Measurements from ENCODE around the gene RMI1.

RMI1 gene

GRCh38 chr9:83967073-83967472 is 13.5 kb upstream of the RMI1 start:
- TF ChIP-seq, protein P1, sequence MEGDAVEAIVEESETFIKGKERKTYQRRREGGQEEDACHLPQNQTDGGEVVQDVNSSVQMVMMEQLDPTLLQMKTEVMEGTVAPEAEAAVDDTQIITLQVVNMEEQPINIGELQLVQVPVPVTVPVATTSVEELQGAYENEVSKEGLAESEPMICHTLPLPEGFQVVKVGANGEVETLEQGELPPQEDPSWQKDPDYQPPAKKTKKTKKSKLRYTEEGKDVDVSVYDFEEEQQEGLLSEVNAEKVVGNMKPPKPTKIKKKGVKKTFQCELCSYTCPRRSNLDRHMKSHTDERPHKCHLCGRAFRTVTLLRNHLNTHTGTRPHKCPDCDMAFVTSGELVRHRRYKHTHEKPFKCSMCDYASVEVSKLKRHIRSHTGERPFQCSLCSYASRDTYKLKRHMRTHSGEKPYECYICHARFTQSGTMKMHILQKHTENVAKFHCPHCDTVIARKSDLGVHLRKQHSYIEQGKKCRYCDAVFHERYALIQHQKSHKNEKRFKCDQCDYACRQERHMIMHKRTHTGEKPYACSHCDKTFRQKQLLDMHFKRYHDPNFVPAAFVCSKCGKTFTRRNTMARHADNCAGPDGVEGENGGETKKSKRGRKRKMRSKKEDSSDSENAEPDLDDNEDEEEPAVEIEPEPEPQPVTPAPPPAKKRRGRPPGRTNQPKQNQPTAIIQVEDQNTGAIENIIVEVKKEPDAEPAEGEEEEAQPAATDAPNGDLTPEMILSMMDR (IDR thresholded peaks at IDR 0.05; ENCODE audit: insufficient read depth, low read depth, low read length, missing control alignments): no peak
- no peak for DNase-seq (ENCODE audit: low read depth)

GRCh38 chr9:83969602-83970001 is 11.0 kb upstream of the RMI1 start:
- no peak for DNase-seq (ENCODE audit: low read depth)
- TF ChIP-seq, protein P1 (IDR thresholded peaks at IDR 0.05; ENCODE audit: insufficient read depth, low read depth, low read length, missing control alignments): no peak
- H3K4me3 ChIP-seq (ENCODE audit: low read length): no peak overlapping the region

More at GRCh38 chr9:83967073-83967472, 13.5 kb upstream of the RMI1 start:
- no peak overlapping the region for H3K4me3 ChIP-seq (ENCODE audit: low read length)

DNA sequence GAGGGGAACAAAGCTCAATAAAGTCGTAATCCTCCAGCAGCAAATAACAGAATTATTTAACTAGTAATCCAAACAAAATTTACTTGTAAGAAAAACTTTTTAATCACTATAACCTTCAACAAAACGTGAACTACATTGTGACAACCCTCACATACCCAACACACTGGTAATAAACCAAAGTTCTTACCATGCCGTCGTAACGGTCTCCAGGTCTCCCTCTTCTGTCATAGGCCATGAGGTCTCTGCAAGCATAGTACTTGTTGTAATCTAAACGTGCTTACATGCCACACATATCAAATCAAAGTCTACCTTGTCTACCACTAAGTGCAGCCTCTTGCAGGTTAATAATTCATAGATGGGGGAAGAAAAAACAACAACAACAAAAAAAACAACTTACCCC is 9.1 kb upstream of the RMI1 start:
- H3K4me3 ChIP-seq (ENCODE audit: low read length): no peak overlapping the region
- TF ChIP-seq, protein P1 (IDR thresholded peaks at IDR 0.05; ENCODE audit: insufficient read depth, low read depth, low read length, missing control alignments): no peak
- DNase-seq (ENCODE audit: low read depth): no peak

DNA sequence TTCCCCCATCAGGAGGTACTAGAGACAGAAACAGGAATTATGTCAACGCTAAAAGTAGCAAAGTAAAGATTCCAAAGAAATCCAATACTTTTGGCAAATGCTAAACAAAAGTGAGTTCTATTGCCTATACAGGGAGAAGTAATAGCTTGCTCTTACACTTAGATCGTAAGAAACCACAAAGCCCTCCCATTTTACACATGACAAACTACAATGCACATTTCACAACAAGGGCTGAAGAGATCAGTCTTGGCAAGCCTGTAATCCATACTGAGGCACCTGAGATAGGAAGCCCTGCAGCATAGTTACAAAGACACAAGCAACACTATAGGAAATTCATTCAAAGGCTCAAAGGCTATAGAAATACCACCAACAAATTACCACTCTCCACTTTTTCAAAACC is 8.3 kb upstream of the RMI1 start:
- TF ChIP-seq, protein P1 (IDR thresholded peaks at IDR 0.05; ENCODE audit: insufficient read depth, low read depth, low read length, missing control alignments): no peak
- H3K4me3 ChIP-seq (ENCODE audit: low read length): no peak overlapping the region
- peak; percentile 76 for DNase-seq (ENCODE audit: low read depth)

DNA sequence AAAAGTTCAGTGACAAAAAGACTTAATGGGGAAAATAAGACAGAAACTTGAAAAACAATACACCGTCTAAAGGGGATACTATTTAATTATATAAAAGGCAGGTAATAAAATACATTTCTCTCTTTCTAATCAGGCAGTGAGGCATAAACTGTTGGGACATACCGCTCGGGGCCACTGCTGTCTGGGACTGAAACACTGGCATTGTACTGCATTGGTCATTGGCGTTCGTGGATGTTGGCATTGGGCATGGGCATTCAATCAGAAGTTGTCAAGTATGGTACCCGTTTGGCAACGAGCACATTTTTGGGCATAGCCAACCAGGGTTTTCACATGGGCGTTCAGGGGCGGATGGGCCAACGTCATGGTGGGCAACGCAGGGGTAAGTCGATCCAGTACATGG is 5.3 kb upstream of the RMI1 start:
- no peak for DNase-seq (ENCODE audit: low read depth)
- TF ChIP-seq, protein P1 (IDR thresholded peaks at IDR 0.05; ENCODE audit: insufficient read depth, low read depth, low read length, missing control alignments): no peak
- no peak overlapping the region for H3K4me3 ChIP-seq (ENCODE audit: low read length)

DNA sequence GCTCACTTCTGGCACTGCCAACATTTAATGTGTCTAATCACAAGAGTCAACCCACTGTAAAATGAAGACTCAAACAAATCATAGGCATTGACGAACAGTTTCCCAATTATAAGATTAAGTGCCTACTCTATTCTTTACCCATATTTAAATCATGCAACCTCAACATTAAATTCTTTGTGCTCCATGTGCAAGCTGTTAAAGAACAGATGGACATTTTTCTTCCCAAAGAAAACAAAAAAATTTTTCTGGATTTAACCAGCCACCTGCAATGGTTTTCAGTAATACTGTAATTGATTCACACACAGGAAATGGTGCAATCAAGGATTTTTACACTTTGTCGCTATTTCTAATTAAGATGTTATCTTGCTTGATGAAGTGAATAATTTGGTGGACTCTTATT is 4.2 kb upstream of the RMI1 start:
- H3K4me3 ChIP-seq (ENCODE audit: low read length): no peak overlapping the region
- DNase-seq (ENCODE audit: low read depth): no peak
- TF ChIP-seq, protein P1 (IDR thresholded peaks at IDR 0.05; ENCODE audit: insufficient read depth, low read depth, low read length, missing control alignments): no peak

GRCh38 chr9:83977196-83977595 is 3.4 kb upstream of the RMI1 start:
- TF ChIP-seq, protein P1 (IDR thresholded peaks at IDR 0.05; ENCODE audit: insufficient read depth, low read depth, low read length, missing control alignments): no peak
- H3K4me3 ChIP-seq (ENCODE audit: low read length): peak overlapping the region; percentile 55
- no peak for DNase-seq (ENCODE audit: low read depth)

All from epithelial cell of esophagus (primary cell).